Astrocyte (in vitro differentiated cells and primary cell): ENCODE measurements around the gene MAD2L1BP. TPM values are rescaled to one million over a fixed set of nuclear protein-coding genes. Genes with fewer than 3 reads are reported as not detected.

Experiments used
- DNase-seq: peaks from one replicate; pipeline ENCODE4 v3.0.0-alpha.2; 2010; ENCODE audit warnings: low read depth
- FAIRE-seq: peaks from 2 replicates; lab custom pipeline; 2011; peaks lifted over from hg19 to GRCh38; lab: Jason Lieb, UNC
- H2AFZ ChIP-seq: 2 replicates; pipeline ENCODE4 v1.6.0; 2012; ENCODE audit warnings: low read depth, low read length, inconsistent platforms
- H3K27ac ChIP-seq: 2 replicates; pipeline ENCODE4 v1.5.1; 2011; ENCODE audit warnings: low read depth, low read length, inconsistent platforms
- H3K27me3 ChIP-seq: 2 replicates; pipeline ENCODE4 v1.6.0; 2011; ENCODE audit warnings: low read length, inconsistent platforms; ENCODE audit not compliant: insufficient read depth
- H3K36me3 ChIP-seq: 2 replicates; pipeline ENCODE4 v1.5.1; 2011; ENCODE audit warnings: low read length, inconsistent platforms; ENCODE audit not compliant: insufficient read depth
- H3K4me1 ChIP-seq: 2 replicates; pipeline ENCODE4 v1.5.1; 2011; ENCODE audit warnings: low read length, inconsistent platforms; ENCODE audit not compliant: insufficient read depth
- H3K4me2 ChIP-seq: 2 replicates; pipeline ENCODE4 v1.6.0; 2012; ENCODE audit warnings: low read length, inconsistent platforms
- H3K4me3 ChIP-seq: 2 replicates; pipeline ENCODE4 v1.5.1; 2011; ENCODE audit warnings: low read depth, mild to moderate bottlenecking, low read length, inconsistent platforms; ENCODE audit not compliant: insufficient read depth
- H3K79me2 ChIP-seq: 2 replicates; pipeline ENCODE4 v1.6.0; 2012; ENCODE audit warnings: mild to moderate bottlenecking, low read length, inconsistent platforms; ENCODE audit not compliant: insufficient read depth
- H3K9ac ChIP-seq: 2 replicates; pipeline ENCODE4 v1.6.0; 2012; ENCODE audit warnings: mild to moderate bottlenecking, low read length, inconsistent platforms
- H3K9me3 ChIP-seq: 2 replicates; pipeline ENCODE4 v1.5.1; 2012; ENCODE audit warnings: low read depth, mild to moderate bottlenecking, low read length, inconsistent platforms; ENCODE audit not compliant: insufficient read depth
- H4K20me1 ChIP-seq: 2 replicates; pipeline ENCODE4 v1.6.0; 2012; ENCODE audit warnings: low read length, inconsistent platforms; ENCODE audit not compliant: insufficient read depth
- H3K27ac Mint-ChIP-seq: one replicate; pipeline ENCODE4 v1.8.0; 2021; ENCODE audit warnings: mild to moderate bottlenecking, mixed read lengths; ENCODE audit not compliant: unreplicated experiment
- H3K27me3 Mint-ChIP-seq: one replicate; pipeline ENCODE4 v1.8.0; 2021; ENCODE audit warnings: low read depth, mixed read lengths; ENCODE audit not compliant: unreplicated experiment
- H3K36me3 Mint-ChIP-seq: one replicate; pipeline ENCODE4 v1.8.0; 2021; ENCODE audit warnings: low read depth, mixed read lengths; ENCODE audit not compliant: unreplicated experiment
- H3K4me1 Mint-ChIP-seq: one replicate; pipeline ENCODE4 v1.8.0; 2021; ENCODE audit warnings: low read depth, mixed read lengths; ENCODE audit not compliant: unreplicated experiment
- H3K4me3 Mint-ChIP-seq: one replicate; pipeline ENCODE4 v1.8.0; 2021; ENCODE audit warnings: mild to moderate bottlenecking, moderate library complexity, mixed read lengths; ENCODE audit not compliant: unreplicated experiment
- H3K9me3 Mint-ChIP-seq: one replicate; pipeline ENCODE4 v1.8.0; 2021; ENCODE audit warnings: mild to moderate bottlenecking, mixed read lengths; ENCODE audit not compliant: unreplicated experiment
- EZH2 ChIP-seq: IDR thresholded peaks from 2 replicates; pipeline ENCODE4 v1.6.1; 2012; ENCODE audit warnings: mild to moderate bottlenecking, low read length, inconsistent platforms; ENCODE audit not compliant: insufficient read depth
- total RNA-seq: library from RNA; stranded (reverse); gene quantifications from 2 replicates; pipeline ENCODE4 v1.2.1, GENCODE V29; 2021
- TF ChIP-seq, protein P1 (sequence below): IDR thresholded peaks from 2 replicates; pipeline ENCODE4 v1.5.1; 2011; ENCODE audit warnings: low read depth, mild to moderate bottlenecking, inconsistent platforms, low read length, moderate library complexity; ENCODE audit not compliant: insufficient read depth

Gene MAD2L1BP
- total RNA-seq, 1 donor from 2014 or later, result 32.2 TPM

DNA sequence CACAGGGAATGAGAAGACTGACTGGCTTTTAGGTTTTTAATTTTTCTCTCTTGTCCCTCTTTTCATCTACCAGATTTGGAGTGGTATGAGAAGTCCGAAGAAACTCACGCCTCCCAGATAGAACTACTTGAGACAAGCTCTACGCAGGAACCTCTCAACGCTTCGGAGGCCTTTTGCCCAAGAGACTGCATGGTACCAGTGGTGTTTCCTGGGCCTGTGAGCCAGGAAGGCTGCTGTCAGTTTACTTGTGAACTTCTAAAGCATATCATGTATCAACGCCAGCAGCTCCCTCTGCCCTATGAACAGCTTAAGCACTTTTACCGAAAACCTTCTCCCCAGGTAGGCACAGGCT is 644 bp downstream of the MAD2L1BP start:
- no peaks in the 10 kb centered on the region for H3K27me3 ChIP-seq
- peak overlapping the region; percentile 95 for H3K27ac Mint-ChIP-seq
- H3K4me2 ChIP-seq, result peak overlapping the region; percentile 91
- peaks cover 16% of the 10 kb centered on the region for H3K36me3 Mint-ChIP-seq
- H3K4me1 Mint-ChIP-seq, result peaks cover 12% of the 10 kb centered on the region
- no peak for FAIRE-seq
- no peaks in the 10 kb centered on the region for H3K9me3 ChIP-seq
- peak; percentile 3 for DNase-seq
- H3K4me1 ChIP-seq, result peaks cover 7% of the 10 kb centered on the region
- TF ChIP-seq, protein P1, sequence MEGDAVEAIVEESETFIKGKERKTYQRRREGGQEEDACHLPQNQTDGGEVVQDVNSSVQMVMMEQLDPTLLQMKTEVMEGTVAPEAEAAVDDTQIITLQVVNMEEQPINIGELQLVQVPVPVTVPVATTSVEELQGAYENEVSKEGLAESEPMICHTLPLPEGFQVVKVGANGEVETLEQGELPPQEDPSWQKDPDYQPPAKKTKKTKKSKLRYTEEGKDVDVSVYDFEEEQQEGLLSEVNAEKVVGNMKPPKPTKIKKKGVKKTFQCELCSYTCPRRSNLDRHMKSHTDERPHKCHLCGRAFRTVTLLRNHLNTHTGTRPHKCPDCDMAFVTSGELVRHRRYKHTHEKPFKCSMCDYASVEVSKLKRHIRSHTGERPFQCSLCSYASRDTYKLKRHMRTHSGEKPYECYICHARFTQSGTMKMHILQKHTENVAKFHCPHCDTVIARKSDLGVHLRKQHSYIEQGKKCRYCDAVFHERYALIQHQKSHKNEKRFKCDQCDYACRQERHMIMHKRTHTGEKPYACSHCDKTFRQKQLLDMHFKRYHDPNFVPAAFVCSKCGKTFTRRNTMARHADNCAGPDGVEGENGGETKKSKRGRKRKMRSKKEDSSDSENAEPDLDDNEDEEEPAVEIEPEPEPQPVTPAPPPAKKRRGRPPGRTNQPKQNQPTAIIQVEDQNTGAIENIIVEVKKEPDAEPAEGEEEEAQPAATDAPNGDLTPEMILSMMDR, result no peak
- TF ChIP-seq EZH2, result no peak
- H3K27ac ChIP-seq, result peak overlapping the region; percentile 84
- no peaks in the 10 kb centered on the region for H3K27me3 Mint-ChIP-seq
- H3K9me3 Mint-ChIP-seq, result peaks cover 2% of the 10 kb centered on the region
- H3K36me3 ChIP-seq, result peaks cover 14% of the 10 kb centered on the region
- H3K9ac ChIP-seq, result peak overlapping the region; percentile 96
- H3K4me3 Mint-ChIP-seq, result peak overlapping the region; percentile 99
- H3K79me2 ChIP-seq, result peaks cover 49% of the 10 kb centered on the region
- H3K4me3 ChIP-seq, result peak overlapping the region; percentile 98
- peaks cover 29% of the 10 kb centered on the region for H4K20me1 ChIP-seq
- peak overlapping the region; percentile 99 for H2AFZ ChIP-seq

DNA sequence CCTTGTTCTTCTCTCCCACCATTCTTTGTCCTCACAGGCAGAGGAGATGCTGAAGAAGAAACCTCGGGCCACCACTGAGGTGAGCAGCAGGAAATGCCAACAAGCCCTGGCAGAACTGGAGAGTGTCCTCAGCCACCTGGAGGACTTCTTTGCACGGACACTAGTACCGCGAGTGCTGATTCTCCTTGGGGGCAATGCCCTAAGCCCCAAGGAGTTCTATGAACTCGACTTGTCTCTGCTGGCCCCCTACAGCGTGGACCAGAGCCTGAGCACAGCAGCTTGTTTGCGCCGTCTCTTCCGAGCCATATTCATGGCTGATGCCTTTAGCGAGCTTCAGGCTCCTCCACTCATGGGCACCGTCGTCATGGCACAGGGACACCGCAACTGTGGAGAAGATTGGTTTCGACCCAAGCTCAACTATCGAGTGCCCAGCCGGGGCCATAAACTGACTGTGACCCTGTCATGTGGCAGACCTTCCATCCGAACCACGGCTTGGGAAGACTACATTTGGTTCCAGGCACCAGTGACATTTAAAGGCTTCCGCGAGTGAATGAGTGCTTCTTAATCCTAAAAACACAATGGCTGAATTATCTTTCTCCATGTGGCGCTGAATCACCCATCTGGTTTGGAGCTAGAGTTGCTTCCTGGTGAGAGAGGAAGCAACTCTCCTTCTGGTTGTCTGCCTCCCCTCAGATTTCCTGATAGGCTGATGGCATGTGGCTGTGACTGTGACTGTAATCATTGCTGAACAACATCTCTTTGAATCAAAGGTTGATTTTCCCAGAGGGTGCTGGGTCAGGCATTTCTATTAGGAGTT is 4.6 kb downstream of the MAD2L1BP start:
- peaks cover 19% of the 10 kb centered on the region for H3K36me3 Mint-ChIP-seq
- H3K27me3 Mint-ChIP-seq, result no peaks in the 10 kb centered on the region
- H3K27me3 ChIP-seq, result no peaks in the 10 kb centered on the region
- H3K4me3 Mint-ChIP-seq, result no peak overlapping the region
- H3K4me1 ChIP-seq, result peaks cover 7% of the 10 kb centered on the region
- H2AFZ ChIP-seq, result no peak overlapping the region
- no peak for DNase-seq
- TF ChIP-seq EZH2, result no peak
- TF ChIP-seq, protein P1, result no peak
- H3K4me2 ChIP-seq, result no peak overlapping the region
- FAIRE-seq, result no peak
- H3K9ac ChIP-seq, result no peak overlapping the region
- peaks cover 53% of the 10 kb centered on the region for H3K79me2 ChIP-seq
- H3K4me1 Mint-ChIP-seq, result peaks cover 12% of the 10 kb centered on the region
- H4K20me1 ChIP-seq, result peaks cover 40% of the 10 kb centered on the region
- H3K4me3 ChIP-seq, result no peak overlapping the region
- peak overlapping the region; percentile 13 for H3K27ac Mint-ChIP-seq
- H3K9me3 ChIP-seq, result no peaks in the 10 kb centered on the region
- peaks cover 2% of the 10 kb centered on the region for H3K9me3 Mint-ChIP-seq
- no peak overlapping the region for H3K27ac ChIP-seq
- H3K36me3 ChIP-seq, result peaks cover 18% of the 10 kb centered on the region
